H1 (cell line): ENCODE data around the gene CAPZB. TPM values are rescaled to one million over a fixed set of nuclear protein-coding genes. Genes with fewer than 3 reads are reported as not detected.

ENCODE experiments used
- BCL11A ChIP-seq, 2 experiments: IDR thresholded peaks; one replicate each; pipeline ENCODE4 v1.6.1; 2011; ENCODE audit warnings: low read depth in 2 of 2, low read length in 2 of 2, mild to moderate bottlenecking in 2 of 2
- EGR1 ChIP-seq: IDR thresholded peaks from 2 replicates; pipeline ENCODE4 v1.6.1; 2011; ENCODE audit warnings: low read depth, low read length, borderline replicate concordance
- GABPA ChIP-seq: IDR thresholded peaks from 2 replicates; pipeline ENCODE4 v1.6.1; 2011; ENCODE audit warnings: mild to moderate bottlenecking, low read length, moderate library complexity, borderline replicate concordance; ENCODE audit not compliant: insufficient read depth
- MAFK ChIP-seq: IDR thresholded peaks from 2 replicates; pipeline ENCODE4 v1.6.1; 2012; ENCODE audit warnings: low read depth, mild to moderate bottlenecking, improper control_type of control experiment, low read length
- NRF1 ChIP-seq: IDR thresholded peaks from 2 replicates; pipeline ENCODE4 v1.6.1; 2011; ENCODE audit warnings: mild to moderate bottlenecking, low read depth, low read length, improper control_type of control experiment
- SIRT6 ChIP-seq: IDR thresholded peaks from one replicate; pipeline ENCODE4 v1.7.1; 2012; ENCODE audit warnings: low read length, inconsistent platforms
- SIX5 ChIP-seq: IDR thresholded peaks from 2 replicates; pipeline ENCODE4 v1.6.1; 2011; ENCODE audit warnings: mild to moderate bottlenecking, low read depth, low read length
- TBP ChIP-seq: IDR thresholded peaks from 2 replicates; pipeline ENCODE4 v1.6.1; 2011; ENCODE audit warnings: low read depth, low read length, improper control_type of control experiment
- TCF12 ChIP-seq: IDR thresholded peaks from 2 replicates; pipeline ENCODE4 v1.6.1; 2011; ENCODE audit warnings: low read depth, mild to moderate bottlenecking, low read length
- YY1 ChIP-seq: IDR thresholded peaks from 2 replicates; pipeline ENCODE4 v1.6.1; 2011; ENCODE audit warnings: low read depth, mild to moderate bottlenecking, low read length
- polyA plus RNA-seq, 7 experiments: library from polyadenylated mRNA; depleted of rRNA in 3 of 7; stranded (reverse) in 5 of 7; unstranded in 2 of 7; fragments of >200 nt in 5 of 7; fragments of 200-250 nt in 2 of 7; gene quantifications; 1 replicate in 5 of 7; 2 replicates in 1 of 7; 4 replicates in 1 of 7; pipeline versions ENCODE4 v1.2.1 to v1.2.3, GENCODE V29; 2011 to 2013; ENCODE audit warnings: missing spikeins in 2 of 7, mixed read lengths in 2 of 7
- total RNA-seq: library from RNA; stranded (reverse); fragmentation: NEBNext Ultra II Directional; extraction: Animal tissue kit (Norgen Biotek cat#: 25700); gene quantifications from 2 replicates; pipeline ENCODE4 v1.2.1, GENCODE V29; 2021

Gene CAPZB
- total and polyA plus RNA-seq, 2 of the 8 experiments (the other 6 are each of a cell fraction or from before 2014, with no cell fraction given): 162 to 371 TPM

DNA sequence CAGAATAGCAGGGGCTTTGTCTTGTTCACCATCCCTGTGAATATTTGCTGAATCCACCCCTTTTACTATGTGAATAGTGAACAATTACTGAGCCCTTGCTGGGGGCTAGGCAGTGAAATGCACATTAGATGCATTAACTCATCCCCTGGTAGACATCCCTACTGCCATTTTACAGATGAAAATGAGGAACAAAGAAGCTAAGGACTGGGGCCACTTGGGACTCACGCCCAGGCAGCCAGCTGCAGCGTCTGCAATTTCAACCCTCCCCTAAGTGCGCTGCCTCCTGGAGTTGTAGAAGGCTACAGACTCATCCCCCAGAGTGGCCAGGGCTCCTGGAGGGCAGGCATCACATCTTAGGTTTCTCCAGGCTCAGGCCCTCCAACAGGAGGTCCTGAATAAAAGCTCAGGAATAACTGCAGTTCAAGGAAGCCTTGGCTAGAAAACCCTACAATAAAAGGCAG lies 31.6 kb downstream of the CAPZB start (continued):
- no peak for TF ChIP-seq MAFK
- no peak for TF ChIP-seq SIRT6
- TF ChIP-seq GABPA: no peak
- TF ChIP-seq EGR1: no peak
- no peak for TF ChIP-seq TCF12
- TF ChIP-seq SIX5: no peak
- no peak for TF ChIP-seq TBP
- no peak for TF ChIP-seq BCL11A (IDR thresholded peaks at IDR 0.05; ENCODE audit: low read depth in 2 of 2, low read length in 2 of 2)
- no peak for TF ChIP-seq YY1
- no peak for TF ChIP-seq NRF1
